ENCODE data around the gene ADAMTS6.

The ADAMTS6 gene

DNA sequence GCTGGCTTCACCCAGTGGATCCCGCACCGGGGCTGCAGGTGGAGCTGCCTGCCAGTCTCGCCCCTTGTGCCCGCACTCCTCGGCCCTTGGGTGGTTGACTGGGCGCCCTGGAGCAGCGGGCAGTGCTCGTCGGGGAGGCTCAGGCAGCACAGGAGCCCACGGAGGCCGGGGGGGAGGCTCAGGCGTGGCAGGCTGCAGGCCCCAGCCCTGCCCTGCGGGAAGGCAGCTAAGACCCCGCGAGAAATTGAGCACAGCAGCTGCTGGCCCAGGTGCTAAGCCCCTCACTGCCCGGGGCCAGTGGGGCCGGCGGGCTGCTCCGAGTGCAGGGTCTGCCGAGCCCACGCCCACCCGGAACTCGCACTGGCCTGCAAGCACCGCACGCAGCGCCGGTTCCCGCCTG is 3.7 kb upstream of the ADAMTS6 start:
- no peak overlapping the region for H3K4me3 ChIP-seq (ENCODE audit: insufficient read depth, low read depth, low read length, poor library complexity, severe bottlenecking)
- DNase-seq: no peak
- no peaks in the 10 kb centered on the region for H3K27me3 ChIP-seq (replicated peaks; ENCODE audit: control insufficient read depth, insufficient read depth, low read length, poor library complexity, severe bottlenecking)

DNA sequence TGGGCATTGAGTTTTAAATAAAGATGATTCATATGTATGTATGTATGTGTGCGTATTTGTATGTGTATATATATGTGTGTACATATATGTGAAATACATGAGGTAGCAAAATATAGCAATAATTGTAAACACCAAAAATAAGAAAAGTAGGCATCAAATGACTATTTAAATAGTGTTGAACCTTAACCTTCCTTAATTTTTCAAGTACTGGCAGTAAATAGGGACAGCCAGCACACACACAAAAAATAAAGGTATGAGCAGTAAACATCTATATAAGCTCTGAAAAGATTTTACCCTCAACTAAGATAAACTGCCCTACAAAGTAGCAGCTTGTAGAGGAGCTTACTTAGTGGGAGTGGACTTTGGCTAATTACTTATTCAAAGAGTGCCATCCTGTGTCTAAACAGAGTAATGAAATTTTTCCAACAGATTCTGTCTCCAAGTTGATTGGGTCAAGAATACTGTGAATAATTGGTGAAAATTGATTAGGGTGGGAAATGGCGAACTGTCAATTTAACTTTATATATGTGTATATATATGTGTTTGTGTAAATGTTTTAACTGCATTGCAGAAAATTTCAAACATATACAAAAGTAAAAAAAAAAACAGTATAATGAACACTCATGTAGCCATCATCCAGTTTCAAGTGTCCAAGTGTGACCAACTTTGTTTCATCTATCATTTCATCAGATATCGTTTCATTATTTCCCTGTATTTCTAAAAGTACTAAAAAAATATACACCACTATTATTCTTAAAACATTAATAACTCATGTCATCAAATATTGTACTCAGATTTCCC is 2.0 kb upstream of the ADAMTS6 start:
- H3K27me3 ChIP-seq (replicated peaks; ENCODE audit: control insufficient read depth, insufficient read depth, low read length, poor library complexity, severe bottlenecking): no peaks in the 10 kb centered on the region
- H3K9me3 ChIP-seq (ENCODE audit: control insufficient read depth, low read length): no peaks in the 10 kb centered on the region
- DNase-seq: no peak
- H3K27ac ChIP-seq (ENCODE audit: insufficient read depth, low read length, poor library complexity, severe bottlenecking): peak overlapping the region; percentile 66
- H3K4me1 ChIP-seq (ENCODE audit: control insufficient read depth, insufficient read depth, low read length, poor library complexity, severe bottlenecking): peaks cover 8% of the 10 kb centered on the region
- H3K36me3 ChIP-seq (ENCODE audit: control insufficient read depth, insufficient read depth, low read length): no peaks in the 10 kb centered on the region
- peak overlapping the region; percentile 64 for H3K4me3 ChIP-seq (ENCODE audit: insufficient read depth, low read depth, low read length, poor library complexity, severe bottlenecking)

More for the DNA sequence above, 3.7 kb upstream of the ADAMTS6 start:
- H3K27ac ChIP-seq (ENCODE audit: insufficient read depth, low read length, poor library complexity, severe bottlenecking): no peak overlapping the region
- peaks cover 5% of the 10 kb centered on the region for H3K4me1 ChIP-seq (ENCODE audit: control insufficient read depth, insufficient read depth, low read length, poor library complexity, severe bottlenecking)
- no peaks in the 10 kb centered on the region for H3K36me3 ChIP-seq (ENCODE audit: control insufficient read depth, insufficient read depth, low read length)
- H3K9me3 ChIP-seq (ENCODE audit: control insufficient read depth, low read length): no peaks in the 10 kb centered on the region

DNA sequence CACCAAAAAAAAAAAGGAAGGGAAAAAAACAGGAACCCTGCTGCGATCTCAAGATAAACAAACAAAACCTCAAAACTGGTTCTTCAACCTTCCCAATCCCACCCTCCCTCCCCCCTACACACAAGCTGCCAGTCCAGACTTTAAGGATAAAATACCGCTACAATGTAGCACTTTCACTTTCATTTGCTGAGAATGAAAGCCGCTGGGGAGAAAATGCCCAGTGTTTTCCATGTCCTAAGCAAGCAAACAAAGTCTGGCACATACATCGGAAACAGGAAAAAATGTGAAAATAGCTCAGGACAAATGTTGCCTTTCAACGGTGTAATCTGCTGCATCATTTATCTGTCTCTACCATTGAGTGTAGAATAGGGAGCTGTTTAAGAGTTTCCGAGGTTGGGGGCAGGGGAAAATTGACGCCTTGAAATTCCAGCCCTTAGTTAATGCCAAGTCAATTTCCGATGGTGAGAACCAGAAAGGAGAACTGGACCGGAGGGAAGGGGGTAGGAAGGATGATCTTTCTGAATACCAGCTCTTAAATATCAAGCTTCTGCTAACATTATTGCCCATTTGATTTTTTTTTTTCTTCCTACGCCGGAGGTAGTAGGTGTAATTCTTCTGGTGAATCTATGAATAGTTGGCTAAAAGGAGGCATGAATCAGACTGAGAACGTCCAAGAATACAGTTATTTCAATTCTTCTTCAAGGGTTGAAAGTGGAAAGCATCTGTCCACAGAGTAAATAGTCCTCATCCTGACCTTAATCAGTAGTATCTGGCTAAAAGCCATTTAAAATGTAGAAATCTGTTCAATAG is 1.2 kb upstream of the ADAMTS6 start:
- Histone ChIP-seq H3K4me3 (ENCODE audit: insufficient read depth, low read depth, low read length, poor library complexity, severe bottlenecking) (peak overlapping the region; percentile 64), H3K4me1 (ENCODE audit: control insufficient read depth, insufficient read depth, low read length, poor library complexity, severe bottlenecking) (peaks cover 8% of the 10 kb centered on the region), H3K9me3 (ENCODE audit: control insufficient read depth, low read length) (no peaks in the 10 kb centered on the region), H3K36me3 (ENCODE audit: control insufficient read depth, insufficient read depth, low read length) (no peaks in the 10 kb centered on the region), H3K27me3 (replicated peaks; ENCODE audit: control insufficient read depth, insufficient read depth, low read length, poor library complexity, severe bottlenecking) (no peaks in the 10 kb centered on the region), H3K27ac (ENCODE audit: insufficient read depth, low read length, poor library complexity, severe bottlenecking) (peak overlapping the region; percentile 66)
- DNase-seq: no peak

DNA sequence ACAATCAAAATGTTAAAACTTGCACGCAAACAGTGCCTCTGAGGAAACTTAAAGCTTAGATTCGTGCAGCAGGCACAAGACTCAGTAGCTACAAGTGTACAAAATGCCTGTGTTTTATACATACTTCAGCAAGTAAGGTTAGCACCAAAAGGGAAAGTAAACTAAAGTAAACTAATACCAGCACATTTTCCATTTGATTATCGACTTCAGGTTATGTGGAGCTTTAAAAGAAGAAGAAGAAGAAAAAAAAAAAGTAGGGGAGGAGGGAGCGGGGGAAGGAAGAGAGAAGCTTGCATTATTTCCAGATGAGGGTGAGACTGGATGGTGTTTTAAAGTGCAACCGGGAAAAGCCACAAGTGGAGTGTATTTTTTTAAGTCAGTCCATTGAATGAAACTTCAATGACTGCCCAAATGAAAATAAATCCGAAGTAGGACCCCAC is 596 bp upstream of the ADAMTS6 start:
- Histone ChIP-seq H3K9me3 (ENCODE audit: control insufficient read depth, low read length) (no peaks in the 10 kb centered on the region), H3K27me3 (replicated peaks; ENCODE audit: control insufficient read depth, insufficient read depth, low read length, poor library complexity, severe bottlenecking) (no peaks in the 10 kb centered on the region), H3K4me3 (ENCODE audit: insufficient read depth, low read depth, low read length, poor library complexity, severe bottlenecking) (peak overlapping the region; percentile 64), H3K4me1 (ENCODE audit: control insufficient read depth, insufficient read depth, low read length, poor library complexity, severe bottlenecking) (peaks cover 8% of the 10 kb centered on the region), H3K36me3 (ENCODE audit: control insufficient read depth, insufficient read depth, low read length) (no peaks in the 10 kb centered on the region), H3K27ac (ENCODE audit: insufficient read depth, low read length, poor library complexity, severe bottlenecking) (peak overlapping the region; percentile 66)
- no peak for DNase-seq

DNA sequence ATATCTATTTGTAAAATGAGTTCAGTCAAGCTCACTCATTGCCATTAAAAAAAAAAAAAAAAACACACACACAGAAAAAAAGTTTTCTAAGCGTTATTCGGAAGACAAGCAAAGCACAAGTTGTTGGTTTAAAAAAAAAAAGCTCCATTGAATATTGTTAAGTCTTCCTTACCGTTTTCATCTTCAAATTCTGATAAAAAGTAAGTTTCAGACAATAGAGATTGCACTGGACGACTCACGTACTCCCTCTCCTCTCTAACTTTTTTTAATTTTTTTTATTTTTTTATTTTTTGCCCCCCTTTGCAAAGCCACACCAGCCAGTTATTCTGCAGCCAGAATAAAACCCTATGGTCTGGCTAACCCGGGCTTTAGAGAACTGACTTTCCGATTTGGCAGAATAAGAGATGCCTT is 544 bp downstream of the ADAMTS6 start:
- H3K27me3 ChIP-seq (replicated peaks; ENCODE audit: control insufficient read depth, insufficient read depth, low read length, poor library complexity, severe bottlenecking): no peaks in the 10 kb centered on the region
- no peak overlapping the region for H3K27ac ChIP-seq (ENCODE audit: insufficient read depth, low read length, poor library complexity, severe bottlenecking)
- H3K4me3 ChIP-seq (ENCODE audit: insufficient read depth, low read depth, low read length, poor library complexity, severe bottlenecking): peak overlapping the region; percentile 64
- H3K9me3 ChIP-seq (ENCODE audit: control insufficient read depth, low read length): no peaks in the 10 kb centered on the region
- no peaks in the 10 kb centered on the region for H3K36me3 ChIP-seq (ENCODE audit: control insufficient read depth, insufficient read depth, low read length)
- no peak for DNase-seq
- H3K4me1 ChIP-seq (ENCODE audit: control insufficient read depth, insufficient read depth, low read length, poor library complexity, severe bottlenecking): peaks cover 8% of the 10 kb centered on the region

DNA sequence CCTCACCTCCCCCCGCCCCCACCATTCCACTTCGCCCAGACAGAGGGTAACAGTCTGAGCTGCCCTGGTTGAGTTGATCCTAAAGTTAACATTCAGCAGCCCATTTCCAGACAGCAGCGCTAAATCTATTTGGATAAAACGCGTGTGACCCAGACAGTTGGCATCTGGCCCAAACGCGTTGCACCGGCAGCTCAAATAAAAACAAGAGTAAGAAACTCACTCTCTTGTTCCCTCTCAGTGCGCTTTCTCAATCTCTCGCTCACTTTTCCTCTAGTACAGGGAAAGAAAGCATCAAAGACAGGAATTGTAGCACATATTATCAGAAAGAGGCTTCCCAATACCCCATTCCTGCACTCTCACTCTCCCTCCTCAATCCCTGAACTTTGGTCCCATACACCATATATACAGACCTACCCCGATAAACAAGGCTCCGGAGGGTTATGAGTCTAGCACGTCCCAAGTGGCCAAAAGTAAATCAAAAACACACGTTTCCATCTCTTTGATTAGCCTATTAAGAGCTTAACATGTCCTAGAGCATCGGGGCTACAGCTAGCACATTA is 1.3 kb downstream of the ADAMTS6 start:
- DNase-seq: no peak
- H3K27ac ChIP-seq (ENCODE audit: insufficient read depth, low read length, poor library complexity, severe bottlenecking): no peak overlapping the region

DNA sequence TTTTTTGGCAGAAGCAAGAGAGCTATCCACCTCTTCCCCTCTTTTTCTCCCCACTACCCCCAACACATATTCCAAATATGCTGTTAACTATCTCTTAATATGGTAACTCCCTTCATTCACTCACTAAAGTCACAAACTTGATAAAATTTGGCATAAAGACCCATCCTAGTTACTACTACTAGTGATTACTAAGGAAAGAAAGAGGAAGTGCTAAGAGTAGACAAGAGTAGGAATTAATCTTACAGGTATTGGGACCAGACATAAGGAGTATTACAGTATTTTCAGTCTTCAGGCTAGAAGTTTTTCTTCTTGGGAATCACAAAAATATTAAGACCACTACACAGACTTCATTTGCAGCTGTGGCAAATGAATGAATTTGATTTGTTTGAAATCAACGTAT is 2.2 kb downstream of the ADAMTS6 start:
- H3K27ac ChIP-seq (ENCODE audit: insufficient read depth, low read length, poor library complexity, severe bottlenecking): no peak overlapping the region
- H3K36me3 ChIP-seq (ENCODE audit: control insufficient read depth, insufficient read depth, low read length): no peaks in the 10 kb centered on the region
- no peak for DNase-seq
- H3K4me3 ChIP-seq (ENCODE audit: insufficient read depth, low read depth, low read length, poor library complexity, severe bottlenecking): no peak overlapping the region
- H3K4me1 ChIP-seq (ENCODE audit: control insufficient read depth, insufficient read depth, low read length, poor library complexity, severe bottlenecking): peaks cover 8% of the 10 kb centered on the region
- no peaks in the 10 kb centered on the region for H3K27me3 ChIP-seq (replicated peaks; ENCODE audit: control insufficient read depth, insufficient read depth, low read length, poor library complexity, severe bottlenecking)
- H3K9me3 ChIP-seq (ENCODE audit: control insufficient read depth, low read length): no peaks in the 10 kb centered on the region

More for the DNA sequence above, 1.3 kb downstream of the ADAMTS6 start:
- Histone ChIP-seq H3K4me3 (ENCODE audit: insufficient read depth, low read depth, low read length, poor library complexity, severe bottlenecking) (peak overlapping the region; percentile 39), H3K36me3 (ENCODE audit: control insufficient read depth, insufficient read depth, low read length) (no peaks in the 10 kb centered on the region), H3K4me1 (ENCODE audit: control insufficient read depth, insufficient read depth, low read length, poor library complexity, severe bottlenecking) (peaks cover 8% of the 10 kb centered on the region), H3K27me3 (replicated peaks; ENCODE audit: control insufficient read depth, insufficient read depth, low read length, poor library complexity, severe bottlenecking) (no peaks in the 10 kb centered on the region), H3K9me3 (ENCODE audit: control insufficient read depth, low read length) (no peaks in the 10 kb centered on the region)

DNA sequence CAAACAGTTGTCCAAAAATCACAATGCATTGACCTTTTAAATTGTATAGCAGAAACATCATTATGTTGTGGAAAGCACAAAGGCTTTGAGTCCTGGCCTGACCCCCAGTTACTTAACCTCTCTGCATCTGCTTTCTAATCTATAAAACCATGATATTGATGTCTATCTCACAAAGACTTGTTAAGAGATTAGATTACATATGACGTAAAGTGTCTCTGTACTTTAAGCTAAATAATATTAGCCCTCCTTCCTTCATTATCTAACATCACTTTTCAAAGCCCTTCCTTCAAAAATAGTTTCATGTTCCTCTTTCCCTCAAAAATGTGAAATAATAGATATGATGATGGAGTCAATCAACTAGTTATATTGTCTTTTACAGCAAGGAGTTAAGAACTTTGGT is 3.4 kb downstream of the ADAMTS6 start:
- H3K27ac ChIP-seq (ENCODE audit: insufficient read depth, low read length, poor library complexity, severe bottlenecking): no peak overlapping the region
- no peak overlapping the region for H3K4me3 ChIP-seq (ENCODE audit: insufficient read depth, low read depth, low read length, poor library complexity, severe bottlenecking)
- H3K9me3 ChIP-seq (ENCODE audit: control insufficient read depth, low read length): no peaks in the 10 kb centered on the region

GRCh38 chr5:65475895-65476294 is 5.8 kb downstream of the ADAMTS6 start:
- Histone ChIP-seq H3K27me3 (replicated peaks; ENCODE audit: control insufficient read depth, insufficient read depth, low read length, poor library complexity, severe bottlenecking) (no peaks in the 10 kb centered on the region), H3K9me3 (ENCODE audit: control insufficient read depth, low read length) (no peaks in the 10 kb centered on the region), H3K27ac (ENCODE audit: insufficient read depth, low read length, poor library complexity, severe bottlenecking) (no peak overlapping the region), H3K36me3 (ENCODE audit: control insufficient read depth, insufficient read depth, low read length) (no peaks in the 10 kb centered on the region), H3K4me3 (ENCODE audit: insufficient read depth, low read depth, low read length, poor library complexity, severe bottlenecking) (no peak overlapping the region), H3K4me1 (ENCODE audit: control insufficient read depth, insufficient read depth, low read length, poor library complexity, severe bottlenecking) (peaks cover 8% of the 10 kb centered on the region)
- no peak for DNase-seq

More for the DNA sequence above, 3.4 kb downstream of the ADAMTS6 start:
- no peak for DNase-seq
- peaks cover 8% of the 10 kb centered on the region for H3K4me1 ChIP-seq (ENCODE audit: control insufficient read depth, insufficient read depth, low read length, poor library complexity, severe bottlenecking)
- H3K27me3 ChIP-seq (replicated peaks; ENCODE audit: control insufficient read depth, insufficient read depth, low read length, poor library complexity, severe bottlenecking): no peaks in the 10 kb centered on the region
- no peaks in the 10 kb centered on the region for H3K36me3 ChIP-seq (ENCODE audit: control insufficient read depth, insufficient read depth, low read length)

- DNase-seq: no peak
- Histone ChIP-seq H3K4me1 (ENCODE audit: control insufficient read depth, insufficient read depth, low read length, poor library complexity, severe bottlenecking) (peaks cover 2% of the 10 kb centered on the region), H3K27ac (ENCODE audit: insufficient read depth, low read length, poor library complexity, severe bottlenecking) (no peak overlapping the region), H3K27me3 (replicated peaks; ENCODE audit: control insufficient read depth, insufficient read depth, low read length, poor library complexity, severe bottlenecking) (no peaks in the 10 kb centered on the region), H3K4me3 (ENCODE audit: insufficient read depth, low read depth, low read length, poor library complexity, severe bottlenecking) (no peak overlapping the region), H3K36me3 (ENCODE audit: control insufficient read depth, insufficient read depth, low read length) (no peaks in the 10 kb centered on the region), H3K9me3 (ENCODE audit: control insufficient read depth, low read length) (no peaks in the 10 kb centered on the region)
Measured at GRCh38 chr5:65475336-65475735, 6.4 kb downstream of the ADAMTS6 start.

Data from effector memory CD4-positive, alpha-beta T cell (primary cell).